GM18519 (cell line): ENCODE results near the gene NUDT4.
A peak's percentile ranks its signal among the peaks of the same experiment; 100 is the strongest.
"Not testable (repeated sequence)": the region's sequence is repeated elsewhere in the genome, so short reads cannot be mapped to it uniquely, and the experiment has no call there.

Experiments used
- ATAC-seq: cut with Tn5 transposase; IDR thresholded peaks from one replicate; pipeline ENCODE4 v1.9.1; 2021; ENCODE audit warnings: mild to moderate bottlenecking, moderate library complexity; ENCODE audit not compliant: unreplicated experiment, low FRiP score

NUDT4 gene

DNA sequence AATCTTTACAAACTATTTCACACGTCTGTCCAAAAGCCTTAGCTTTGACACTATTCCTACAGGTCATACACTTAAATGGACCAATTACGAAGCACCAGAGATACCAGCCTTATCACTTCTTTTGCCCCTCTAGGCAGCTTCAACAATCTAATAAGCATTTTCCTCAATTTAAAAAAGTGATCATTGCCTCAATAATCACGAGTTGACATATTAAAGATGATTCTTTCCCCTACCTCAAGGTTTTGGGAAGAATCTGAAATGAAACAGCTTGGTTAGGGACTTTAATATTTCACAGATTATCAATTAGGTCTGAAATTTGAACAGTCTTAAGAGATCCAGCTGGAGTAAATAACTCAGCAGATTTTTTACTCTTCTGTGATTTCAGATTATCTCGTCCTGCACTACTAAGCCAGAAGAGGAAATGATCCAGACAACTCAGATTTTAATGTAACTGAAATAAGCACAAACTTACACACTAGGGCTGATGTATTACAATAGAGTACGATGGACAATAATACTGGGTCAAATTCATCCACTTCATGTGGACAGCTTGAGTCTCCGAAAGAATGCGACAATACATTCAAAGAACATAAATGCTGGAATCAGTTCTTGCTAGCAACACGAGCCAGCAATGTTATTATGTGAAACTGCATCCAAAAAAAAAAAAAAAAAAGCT lies 48.1 kb downstream of the NUDT4 start:
- no peak for ATAC-seq

- no peak for ATAC-seq
Measured at GRCh38 chr12:93426412-93426805, 48.7 kb downstream of the NUDT4 start.

- ATAC-seq, result no peak
Measured at GRCh38 chr12:93427779-93428564, 50.2 kb downstream of the NUDT4 start.

DNA sequence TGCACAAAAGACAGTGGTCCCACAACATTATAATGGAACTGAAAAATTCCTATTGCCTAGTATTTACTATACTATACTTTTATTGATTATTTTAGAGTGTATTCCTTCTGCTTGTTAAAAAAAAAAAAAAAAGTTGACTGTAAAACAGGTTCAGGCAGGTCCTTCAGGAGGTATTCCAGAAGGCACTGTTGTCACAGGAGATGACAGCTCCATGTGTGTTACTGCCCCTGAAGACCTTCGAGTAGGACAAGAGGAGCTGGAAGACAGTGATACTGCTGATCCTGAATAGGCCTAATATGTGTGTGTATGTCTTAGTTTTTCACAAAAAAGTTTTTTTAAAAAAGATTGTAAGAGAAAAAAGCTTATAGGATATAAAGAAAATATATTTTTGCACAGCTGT lies 51.7 kb downstream of the NUDT4 start:
- ATAC-seq, result no peak

DNA sequence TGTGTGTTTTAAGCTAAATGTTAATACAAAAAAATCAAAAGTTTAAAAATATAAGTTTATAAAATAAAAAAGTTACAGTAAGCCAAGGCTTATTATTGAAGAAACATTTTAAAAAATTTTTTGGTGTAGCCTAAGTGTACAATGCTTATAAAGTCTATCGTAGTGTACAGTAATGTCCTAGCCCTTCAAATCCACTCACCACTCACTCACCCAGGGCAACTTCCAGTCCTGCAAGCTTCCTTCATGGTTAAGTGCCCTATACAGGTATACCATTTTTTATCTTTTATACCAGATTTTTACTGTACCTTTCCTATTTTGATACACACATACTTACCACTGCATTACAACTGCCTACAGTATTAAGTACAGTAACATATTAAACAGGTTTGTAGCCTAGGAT lies 52.1 kb downstream of the NUDT4 start:
- ATAC-seq, result no peak

GRCh38 chr12:93430280-93430679 lies 52.6 kb downstream of the NUDT4 start:
- ATAC-seq, result no peak

GRCh38 chr12:93432031-93432430 lies 54.3 kb downstream of the NUDT4 start:
- not testable (repeated sequence) for ATAC-seq

DNA sequence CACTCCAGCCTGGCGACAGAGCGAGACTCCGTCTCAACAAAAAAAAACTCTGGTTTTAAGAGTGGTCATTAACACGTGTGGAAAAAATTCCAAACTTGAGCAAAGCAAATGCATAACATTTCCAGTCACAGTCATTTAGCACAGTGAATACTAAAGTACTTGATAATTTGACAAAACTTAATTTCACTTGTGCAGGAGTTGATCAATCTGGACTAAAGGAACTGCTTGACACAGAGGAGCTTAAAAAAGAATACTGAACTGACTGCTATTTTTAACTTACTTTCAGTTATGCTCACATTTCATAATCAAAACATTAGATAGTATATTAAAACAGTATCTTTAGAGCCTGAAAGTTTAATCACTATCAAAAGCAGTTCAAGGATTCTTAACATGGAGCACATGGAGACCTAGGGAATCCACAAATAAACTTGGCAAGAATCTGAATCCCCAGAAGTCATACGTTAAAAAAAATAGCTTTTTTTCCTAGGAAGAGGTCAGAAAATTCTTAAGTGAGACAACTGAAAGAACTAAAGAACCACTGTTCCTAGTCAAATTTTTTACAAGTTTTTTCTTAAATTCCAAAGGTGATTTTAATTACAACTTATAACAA lies 56.6 kb downstream of the NUDT4 start:
- ATAC-seq, result no peak

- no peak for ATAC-seq
Measured at GRCh38 chr12:93438266-93439050, 60.7 kb downstream of the NUDT4 start.

GRCh38 chr12:93440043-93440835 lies 62.5 kb downstream of the NUDT4 start:
- no peak for ATAC-seq

- no peak for ATAC-seq
Measured at GRCh38 chr12:93441081-93441616, 63.4 kb downstream of the NUDT4 start.

DNA sequence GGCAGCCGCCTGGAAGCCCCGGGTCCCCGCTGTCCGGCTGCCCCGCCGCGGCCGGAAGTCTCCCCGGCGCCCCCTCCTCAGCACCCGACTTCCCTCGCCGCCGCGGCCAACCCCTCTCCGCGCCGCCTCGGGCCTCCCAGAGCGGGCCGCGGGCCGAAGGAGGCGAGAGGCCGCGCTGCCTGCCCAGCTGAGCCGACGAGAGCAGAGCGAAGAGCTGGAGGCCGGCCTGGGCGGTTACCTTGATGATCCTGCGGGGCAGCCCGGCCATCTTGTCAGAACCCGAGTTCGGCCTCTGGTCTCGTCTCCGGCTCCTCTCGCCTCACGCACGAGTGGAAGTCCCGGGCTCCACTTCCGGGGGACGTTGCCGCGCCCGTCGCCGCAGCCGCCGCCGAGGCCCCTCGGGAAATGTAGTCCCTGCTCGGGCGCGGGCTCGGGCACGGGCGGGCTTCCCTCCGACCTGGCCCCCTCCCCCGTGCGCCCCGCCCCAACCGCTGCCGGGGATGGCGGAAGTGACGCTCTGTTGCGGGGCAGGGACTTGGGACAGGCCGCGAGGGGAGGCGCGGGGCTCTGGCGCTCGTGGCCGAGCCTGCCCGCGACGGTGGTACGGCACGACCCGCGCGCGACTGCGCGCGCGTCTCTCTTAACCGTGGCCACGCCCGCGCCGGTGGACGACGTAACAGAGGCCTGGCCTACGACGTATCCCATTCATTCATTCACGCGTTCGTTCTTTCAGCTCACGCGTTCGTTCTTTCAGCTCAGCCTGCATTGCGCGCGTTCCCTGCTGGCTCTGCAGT lies 64.1 kb downstream of the NUDT4 start, which contains the start of gene UBE2N:
UBE2N (minus strand) TSS at position 331 of the 794 bp plus-strand sequence; CDS start at position 268, 63 bp downstream.
- peak; percentile 58 for ATAC-seq

- ATAC-seq, result no peak
Measured at GRCh38 chr12:93442411-93443340, 65.0 kb downstream of the NUDT4 start.

GRCh38 chr12:93443576-93443975 lies 65.9 kb downstream of the NUDT4 start:
- ATAC-seq, result no peak

- no peak for ATAC-seq
Measured at GRCh38 chr12:93447555-93448290, 70.0 kb downstream of the NUDT4 start.

DNA sequence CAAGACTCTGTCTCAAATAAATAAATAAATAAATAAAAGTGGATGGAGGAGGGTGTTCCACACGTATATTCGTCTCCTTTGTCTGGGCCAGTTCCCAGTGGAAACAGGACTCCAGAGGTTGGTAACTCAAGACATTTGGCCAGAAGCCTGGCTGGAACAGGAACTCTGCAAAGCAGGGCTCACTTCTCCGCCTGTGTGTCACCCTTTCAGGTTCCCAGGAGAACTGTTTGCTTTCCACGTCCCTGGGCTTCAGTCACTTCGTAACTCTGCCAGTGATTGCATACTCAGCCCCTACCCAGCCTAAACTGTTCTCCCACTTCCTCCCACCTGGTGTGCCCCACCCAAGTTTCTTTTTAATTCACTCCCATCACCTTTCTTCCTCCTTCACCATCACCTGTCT lies 71.1 kb downstream of the NUDT4 start:
- ATAC-seq, result no peak

DNA sequence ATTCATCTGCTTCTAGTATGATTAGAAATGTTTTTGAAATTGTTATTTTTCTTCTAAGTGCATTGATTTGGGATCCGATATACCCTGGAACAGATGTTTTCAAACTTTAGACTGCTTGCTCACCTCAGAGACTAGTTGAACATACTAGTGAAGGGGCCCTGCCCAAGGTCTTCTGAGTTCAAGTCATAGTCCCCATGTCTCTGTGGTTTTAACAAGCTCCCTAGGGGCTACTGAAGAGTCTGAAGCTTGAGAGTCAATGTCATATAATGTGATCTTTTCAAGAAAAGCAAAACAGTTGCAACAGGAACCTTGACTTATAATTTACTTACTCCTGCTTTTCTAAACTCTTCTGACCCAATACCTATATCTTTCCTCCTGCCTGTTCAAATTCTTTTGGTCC lies 71.6 kb downstream of the NUDT4 start:
- ATAC-seq, result peak; percentile 80
